H1 (cell line): ENCODE measurements around the gene BAZ1B. TPM values are rescaled to one million over a fixed set of nuclear protein-coding genes. Genes with fewer than 3 reads are reported as not detected.
A peak's percentile ranks its signal among the peaks of the same experiment; 100 is the strongest.

Experiments used
- CTCF ChIA-PET: fragments of 300-600 bp; sonication (Branson Sonifier 250); formaldehyde crosslinking; loops from one replicate; lab custom pipeline; 2021; ENCODE audit not compliant: partially characterized antibody; lab: Charles Lee
- POLR2A ChIA-PET: fragments of 300-600 bp; sonication (Branson Sonifier 250); formaldehyde crosslinking; loops from one replicate; lab custom pipeline; 2021; ENCODE audit warnings: inconsistent platforms; ENCODE audit not compliant: partially characterized antibody; lab: Charles Lee
- DNase-seq, 2 experiments: peaks; one replicate each; pipeline versions ENCODE4 v3.0.0 to v3.0.0-alpha.2; 2010 to 2022; ENCODE audit warnings: low spot score in 2 of 2, low read depth in 1 of 2, mixed read lengths in 1 of 2
- FAIRE-seq: peaks from 2 replicates; lab custom pipeline; 2011; peaks lifted over from hg19 to GRCh38; lab: Jason Lieb, UNC
- H2AFZ ChIP-seq: 2 replicates; pipeline ENCODE4 v1.8.1; 2012; ENCODE audit warnings: low read length, inconsistent platforms
- H2AK5ac ChIP-seq: 2 replicates; pipeline ENCODE4 v1.6.1; 2013; ENCODE audit warnings: low read depth, low read length
- H2BK120ac ChIP-seq: replicated peaks from 2 replicates; pipeline ENCODE3; 2013; ENCODE audit warnings: low read depth, low read length, inconsistent platforms
- H2BK12ac ChIP-seq: 2 replicates; pipeline ENCODE4 v1.6.1; 2013; ENCODE audit warnings: low read depth, low read length
- H2BK15ac ChIP-seq: 2 replicates; pipeline ENCODE4 v1.6.1; 2013; ENCODE audit warnings: low read length
- H2BK20ac ChIP-seq: 2 replicates; pipeline ENCODE4 v1.6.1; 2013; ENCODE audit warnings: low read length
- H2BK5ac ChIP-seq: 2 replicates; pipeline ENCODE4 v1.6.1; 2013; ENCODE audit warnings: low read depth, low read length
- H3K14ac ChIP-seq: 2 replicates; pipeline ENCODE4 v1.6.1; 2013; ENCODE audit warnings: inconsistent platforms; ENCODE audit not compliant: insufficient read length
- H3K18ac ChIP-seq: 2 replicates; pipeline ENCODE4 v1.6.1; 2013; ENCODE audit warnings: low read length; ENCODE audit errors: extremely low read depth
- H3K23ac ChIP-seq: 2 replicates; pipeline ENCODE4 v1.6.1; 2013; ENCODE audit warnings: inconsistent platforms; ENCODE audit not compliant: insufficient read length
- H3K23me2 ChIP-seq: 2 replicates; pipeline ENCODE4 v1.6.1; 2013; ENCODE audit warnings: low read depth, low read length
- H3K27ac ChIP-seq: 2 replicates; pipeline ENCODE4 v1.6.1; 2011; ENCODE audit warnings: low read depth, low read length, inconsistent platforms
- H3K27me3 ChIP-seq, 4 experiments: replicated peaks in 1 of 4; 1 replicate in 1 of 4; 2 replicates in 3 of 4; pipeline versions ENCODE4 v1.6.1 to v1.8.1; 2011 to 2013; ENCODE audit warnings: low read length in 3 of 4, mild to moderate bottlenecking in 3 of 4, inconsistent platforms in 2 of 4, mixed read lengths in 2 of 4, moderate library complexity in 1 of 4; ENCODE audit not compliant: control insufficient read depth in 3 of 4, insufficient read depth in 3 of 4; ENCODE audit errors: extremely low read depth in 1 of 4
- H3K36me3 ChIP-seq, 4 experiments: 2 replicates each; pipeline versions ENCODE4 v1.6.1 to v1.8.1; 2011 to 2013; ENCODE audit warnings: mild to moderate bottlenecking in 4 of 4, low read length in 3 of 4, moderate library complexity in 2 of 4, control low read depth in 1 of 4, inconsistent platforms in 1 of 4; ENCODE audit not compliant: insufficient read depth in 4 of 4, control insufficient read depth in 2 of 4
- H3K4ac ChIP-seq: replicated peaks from 2 replicates; pipeline ENCODE3; 2013; ENCODE audit warnings: low read length, low read depth, mixed read lengths, inconsistent platforms; ENCODE audit not compliant: insufficient read length
- H3K4me1 ChIP-seq, 4 experiments: replicated peaks in 1 of 4; 1 replicate in 1 of 4; 2 replicates in 3 of 4; pipeline versions ENCODE4 v1.6.1 to v1.8.1; 2011 to 2013; ENCODE audit warnings: low read length in 3 of 4, inconsistent platforms in 2 of 4, mixed read lengths in 1 of 4; ENCODE audit not compliant: insufficient read depth in 4 of 4, control insufficient read depth in 3 of 4
- H3K4me2 ChIP-seq, 2 experiments: 2 replicates each; pipeline versions ENCODE4 v1.6.1 to v1.8.1; 2011 to 2013; ENCODE audit warnings: low read depth in 2 of 2, low read length in 2 of 2, control low read depth in 1 of 2, inconsistent platforms in 1 of 2, mild to moderate bottlenecking in 1 of 2; ENCODE audit not compliant: insufficient read depth in 1 of 2
- H3K4me3 ChIP-seq, 4 experiments: fragments of 200-600, 300-600 bp in 1 of 4; sonication (generic), shearing (Covaris generic), sonication (Bioruptor Twin) in 1 of 4; 2 replicates each; pipeline versions ENCODE4 v1.5.1 to v1.8.1; 2011 to 2016; ENCODE audit warnings: low read length in 4 of 4, low read depth in 3 of 4, control low read depth in 2 of 4, inconsistent platforms in 2 of 4, mild to moderate bottlenecking in 2 of 4, mixed read lengths in 1 of 4, moderate library complexity in 1 of 4; ENCODE audit not compliant: insufficient read depth in 2 of 4; ENCODE audit errors: extremely low read depth in 1 of 4
- H3K56ac ChIP-seq: replicated peaks from 2 replicates; pipeline ENCODE3; 2013; ENCODE audit warnings: low read depth, mild to moderate bottlenecking, mixed read lengths, low read length, inconsistent platforms; ENCODE audit not compliant: insufficient read length
- H3K79me1 ChIP-seq: 2 replicates; pipeline ENCODE4 v1.6.1; 2013; ENCODE audit warnings: low read depth, low read length, control low read depth
- H3K79me2 ChIP-seq, 2 experiments: 2 replicates each; pipeline versions ENCODE4 v1.6.1 to v1.8.1; 2012 to 2013; ENCODE audit warnings: low read length in 2 of 2, mild to moderate bottlenecking in 2 of 2, inconsistent platforms in 1 of 2; ENCODE audit not compliant: insufficient read depth in 2 of 2, control insufficient read depth in 1 of 2
- H3K9ac ChIP-seq, 4 experiments: replicated peaks in 1 of 4; 1 replicate in 1 of 4; 2 replicates in 3 of 4; pipeline versions ENCODE4 v1.6.1 to v1.8.1; 2011 to 2013; ENCODE audit warnings: low read depth in 3 of 4, low read length in 3 of 4, control low read depth in 2 of 4, mild to moderate bottlenecking in 2 of 4, moderate library complexity in 2 of 4, inconsistent platforms in 1 of 4; ENCODE audit errors: extremely low read depth in 1 of 4
- H3K9me3 ChIP-seq, 2 experiments: 2 replicates each; pipeline versions ENCODE4 v1.6.1 to v1.8.1; 2012 to 2013; ENCODE audit warnings: mild to moderate bottlenecking in 2 of 2, moderate library complexity in 2 of 2, control low read depth in 1 of 2, inconsistent platforms in 1 of 2, low read depth in 1 of 2, low read length in 1 of 2, mixed read lengths in 1 of 2; ENCODE audit not compliant: insufficient read depth in 2 of 2
- H4K20me1 ChIP-seq, 2 experiments: replicated peaks in 1 of 2; 2 replicates each; pipeline versions ENCODE3 to v1.8.1; 2011 to 2013; ENCODE audit warnings: inconsistent platforms in 2 of 2, low read length in 2 of 2, mild to moderate bottlenecking in 1 of 2; ENCODE audit not compliant: insufficient read depth in 2 of 2, control insufficient read depth in 1 of 2
- H4K5ac ChIP-seq: 2 replicates; pipeline ENCODE4 v1.6.1; 2013; ENCODE audit warnings: low read length, low read depth, mixed read lengths, inconsistent platforms; ENCODE audit not compliant: insufficient read length
- H4K8ac ChIP-seq: 2 replicates; pipeline ENCODE4 v1.8.0; 2013; ENCODE audit warnings: mild to moderate bottlenecking, moderate library complexity, low read length, inconsistent platforms; ENCODE audit not compliant: insufficient read depth; ENCODE audit errors: extremely low read depth
- H4K91ac ChIP-seq: replicated peaks from 2 replicates; pipeline ENCODE3; 2013; ENCODE audit warnings: low read length, mixed read lengths, inconsistent platforms; ENCODE audit not compliant: insufficient read length
- KDM5A ChIP-seq: fragments of 200-600 bp; IDR thresholded peaks from 2 replicates; pipeline ENCODE4 v1.7.1; 2012; ENCODE audit warnings: mild to moderate bottlenecking, low read length, inconsistent platforms, mixed read lengths
- USF2 ChIP-seq: IDR thresholded peaks from 2 replicates; pipeline ENCODE4 v1.6.1; 2011; ENCODE audit warnings: low read length, improper control_type of control experiment
- WGBS, 2 experiments: shearing (Covaris generic) in 1 of 2; methylation state at CpG; one replicate each; pipeline versions ENCODE4 v1.1.6 to v1.1.7; 2013 to 2015; ENCODE audit warnings: low lambda C conversion rate in 2 of 2, mixed read lengths in 2 of 2, inconsistent platforms in 1 of 2, low coverage in 1 of 2, missing lambda C conversion rate in 1 of 2; ENCODE audit not compliant: insufficient replicate concordance in 2 of 2, insufficient coverage in 1 of 2, insufficient read length in 1 of 2; ENCODE audit errors: extremely low coverage in 1 of 2, missing lambda C conversion rate in 1 of 2; 5-methylcytosine and 5-hydroxymethylcytosine counted together
- polyA plus RNA-seq, 7 experiments: library from polyadenylated mRNA; depleted of rRNA in 3 of 7; stranded (reverse) in 5 of 7; unstranded in 2 of 7; fragments of >200 nt in 5 of 7; fragments of 200-250 nt in 2 of 7; gene quantifications; 1 replicate in 5 of 7; 2 replicates in 1 of 7; 4 replicates in 1 of 7; pipeline versions ENCODE4 v1.2.1 to v1.2.3, GENCODE V29; 2011 to 2013; ENCODE audit warnings: missing spikeins in 2 of 7, mixed read lengths in 2 of 7
- total RNA-seq: library from RNA; stranded (reverse); fragmentation: NEBNext Ultra II Directional; extraction: Animal tissue kit (Norgen Biotek cat#: 25700); gene quantifications from 2 replicates; pipeline ENCODE4 v1.2.1, GENCODE V29; 2021

BAZ1B gene
- total and polyA plus RNA-seq, 2 of the 8 experiments (the other 6 are each of a cell fraction or from before 2014, with no cell fraction given): 21.0 to 86.8 TPM

GRCh38 chr7:73515178-73515577 is 6.9 kb downstream of the BAZ1B start:
- ChIA-PET POLR2A (interaction anchor here (0.9 to 1.5 kb wide), 4 partner anchors 11 to 41 kb away, joined by 3 to 5 read pairs (median 3); no protein-coding TSS in a partner anchor), CTCF (no interaction called here)
- Histone ChIP-seq H3K9ac (no peak overlapping the region), H4K5ac (no peak overlapping the region), H3K14ac (no peak overlapping the region), H2BK5ac (no peak overlapping the region), H3K23ac (no peak overlapping the region), H4K91ac (no peak overlapping the region), H3K4me2 (no peak overlapping the region), H2AFZ (no peak overlapping the region), H2BK20ac (no peak overlapping the region), H3K4me3 (no peak overlapping the region), H3K56ac (no peak overlapping the region), H2BK15ac (no peak overlapping the region), H3K79me1 (peaks cover 6% of the 10 kb centered on the region; the same call in 1 of the 2 replicates), H3K23me2 (no peaks in the 10 kb centered on the region; the same call in 1 of the 2 replicates), H3K18ac (no peak overlapping the region), H4K8ac (no peak overlapping the region), H3K27ac (no peak overlapping the region), H3K79me2 (peaks cover 50 to 97% of the 10 kb centered on the region in 2 experiments), H2BK12ac (no peak overlapping the region), H3K27me3 (no peaks in the 10 kb centered on the region), H3K36me3 (peaks cover 5 to 80% (median 26%) of the 10 kb centered on the region in 4 experiments; a peak in 7 of 8 replicates), H2AK5ac (no peak overlapping the region), H3K9me3 (no peaks in the 10 kb centered on the region), H2BK120ac (no peak overlapping the region), H4K20me1 (peaks cover 14 to 19% of the 10 kb centered on the region in 2 experiments), H3K4ac (no peak overlapping the region), H3K4me1 (peaks cover 0 to 3% (median under 1%) of the 10 kb centered on the region in 4 experiments; a peak in 2 of 7 replicates)
- DNase-seq (no peak), FAIRE-seq (no peak)
- 96% methylated on average over 3 of the region's 3 CpGs; no CpG with 5 or more reads in 1 of the 2 experiments for WGBS, 2 experiments
- TF ChIP-seq USF2 (0 out of 2 replicates have a peak, but pooled peaks have one; percentile 40), KDM5A (no peak)
